H1 (cell line): ENCODE measurements around the gene PLAC1. TPM values are rescaled to one million over a fixed set of nuclear protein-coding genes. Genes with fewer than 3 reads are reported as not detected.

Experiments used
- CTCF ChIA-PET: fragments of 300-600 bp; sonication (Branson Sonifier 250); formaldehyde crosslinking; loops from one replicate; lab custom pipeline; 2021; ENCODE audit not compliant: partially characterized antibody; lab: Charles Lee
- POLR2A ChIA-PET: fragments of 300-600 bp; sonication (Branson Sonifier 250); formaldehyde crosslinking; loops from one replicate; lab custom pipeline; 2021; ENCODE audit warnings: inconsistent platforms; ENCODE audit not compliant: partially characterized antibody; lab: Charles Lee
- DNase-seq, 2 experiments: peaks; one replicate each; pipeline versions ENCODE4 v3.0.0 to v3.0.0-alpha.2; 2010 to 2022; ENCODE audit warnings: low spot score in 2 of 2, low read depth in 1 of 2, mixed read lengths in 1 of 2
- FAIRE-seq: peaks from 2 replicates; lab custom pipeline; 2011; peaks lifted over from hg19 to GRCh38; lab: Jason Lieb, UNC
- H2AFZ ChIP-seq: 2 replicates; pipeline ENCODE4 v1.8.1; 2012; ENCODE audit warnings: low read length, inconsistent platforms
- H2AK5ac ChIP-seq: 2 replicates; pipeline ENCODE4 v1.6.1; 2013; ENCODE audit warnings: low read depth, low read length
- H2BK120ac ChIP-seq: replicated peaks from 2 replicates; pipeline ENCODE3; 2013; ENCODE audit warnings: low read depth, low read length, inconsistent platforms
- H2BK12ac ChIP-seq: 2 replicates; pipeline ENCODE4 v1.6.1; 2013; ENCODE audit warnings: low read depth, low read length
- H2BK15ac ChIP-seq: 2 replicates; pipeline ENCODE4 v1.6.1; 2013; ENCODE audit warnings: low read length
- H2BK20ac ChIP-seq: 2 replicates; pipeline ENCODE4 v1.6.1; 2013; ENCODE audit warnings: low read length
- H2BK5ac ChIP-seq: 2 replicates; pipeline ENCODE4 v1.6.1; 2013; ENCODE audit warnings: low read depth, low read length
- H3K14ac ChIP-seq: 2 replicates; pipeline ENCODE4 v1.6.1; 2013; ENCODE audit warnings: inconsistent platforms; ENCODE audit not compliant: insufficient read length
- H3K18ac ChIP-seq: 2 replicates; pipeline ENCODE4 v1.6.1; 2013; ENCODE audit warnings: low read length; ENCODE audit errors: extremely low read depth
- H3K23ac ChIP-seq: 2 replicates; pipeline ENCODE4 v1.6.1; 2013; ENCODE audit warnings: inconsistent platforms; ENCODE audit not compliant: insufficient read length
- H3K23me2 ChIP-seq: 2 replicates; pipeline ENCODE4 v1.6.1; 2013; ENCODE audit warnings: low read depth, low read length
- H3K27ac ChIP-seq: 2 replicates; pipeline ENCODE4 v1.6.1; 2011; ENCODE audit warnings: low read depth, low read length, inconsistent platforms
- H3K27me3 ChIP-seq, 4 experiments: replicated peaks in 1 of 4; 1 replicate in 1 of 4; 2 replicates in 3 of 4; pipeline versions ENCODE4 v1.6.1 to v1.8.1; 2011 to 2013; ENCODE audit warnings: low read length in 3 of 4, mild to moderate bottlenecking in 3 of 4, inconsistent platforms in 2 of 4, mixed read lengths in 2 of 4, moderate library complexity in 1 of 4; ENCODE audit not compliant: control insufficient read depth in 3 of 4, insufficient read depth in 3 of 4; ENCODE audit errors: extremely low read depth in 1 of 4
- H3K36me3 ChIP-seq, 4 experiments: 2 replicates each; pipeline versions ENCODE4 v1.6.1 to v1.8.1; 2011 to 2013; ENCODE audit warnings: mild to moderate bottlenecking in 4 of 4, low read length in 3 of 4, moderate library complexity in 2 of 4, control low read depth in 1 of 4, inconsistent platforms in 1 of 4; ENCODE audit not compliant: insufficient read depth in 4 of 4, control insufficient read depth in 2 of 4
- H3K4ac ChIP-seq: replicated peaks from 2 replicates; pipeline ENCODE3; 2013; ENCODE audit warnings: low read length, low read depth, mixed read lengths, inconsistent platforms; ENCODE audit not compliant: insufficient read length
- H3K4me1 ChIP-seq, 4 experiments: replicated peaks in 1 of 4; 1 replicate in 1 of 4; 2 replicates in 3 of 4; pipeline versions ENCODE4 v1.6.1 to v1.8.1; 2011 to 2013; ENCODE audit warnings: low read length in 3 of 4, inconsistent platforms in 2 of 4, mixed read lengths in 1 of 4; ENCODE audit not compliant: insufficient read depth in 4 of 4, control insufficient read depth in 3 of 4
- H3K4me2 ChIP-seq, 2 experiments: 2 replicates each; pipeline versions ENCODE4 v1.6.1 to v1.8.1; 2011 to 2013; ENCODE audit warnings: low read depth in 2 of 2, low read length in 2 of 2, control low read depth in 1 of 2, inconsistent platforms in 1 of 2, mild to moderate bottlenecking in 1 of 2; ENCODE audit not compliant: insufficient read depth in 1 of 2
- H3K4me3 ChIP-seq, 4 experiments: fragments of 200-600, 300-600 bp in 1 of 4; sonication (generic), shearing (Covaris generic), sonication (Bioruptor Twin) in 1 of 4; 2 replicates each; pipeline versions ENCODE4 v1.5.1 to v1.8.1; 2011 to 2016; ENCODE audit warnings: low read length in 4 of 4, low read depth in 3 of 4, control low read depth in 2 of 4, inconsistent platforms in 2 of 4, mild to moderate bottlenecking in 2 of 4, mixed read lengths in 1 of 4, moderate library complexity in 1 of 4; ENCODE audit not compliant: insufficient read depth in 2 of 4; ENCODE audit errors: extremely low read depth in 1 of 4
- H3K56ac ChIP-seq: replicated peaks from 2 replicates; pipeline ENCODE3; 2013; ENCODE audit warnings: low read depth, mild to moderate bottlenecking, mixed read lengths, low read length, inconsistent platforms; ENCODE audit not compliant: insufficient read length
- H3K79me1 ChIP-seq: 2 replicates; pipeline ENCODE4 v1.6.1; 2013; ENCODE audit warnings: low read depth, low read length, control low read depth
- H3K79me2 ChIP-seq, 2 experiments: 2 replicates each; pipeline versions ENCODE4 v1.6.1 to v1.8.1; 2012 to 2013; ENCODE audit warnings: low read length in 2 of 2, mild to moderate bottlenecking in 2 of 2, inconsistent platforms in 1 of 2; ENCODE audit not compliant: insufficient read depth in 2 of 2, control insufficient read depth in 1 of 2
- H3K9ac ChIP-seq, 4 experiments: replicated peaks in 1 of 4; 1 replicate in 1 of 4; 2 replicates in 3 of 4; pipeline versions ENCODE4 v1.6.1 to v1.8.1; 2011 to 2013; ENCODE audit warnings: low read depth in 3 of 4, low read length in 3 of 4, control low read depth in 2 of 4, mild to moderate bottlenecking in 2 of 4, moderate library complexity in 2 of 4, inconsistent platforms in 1 of 4; ENCODE audit errors: extremely low read depth in 1 of 4
- H3K9me3 ChIP-seq, 2 experiments: 2 replicates each; pipeline versions ENCODE4 v1.6.1 to v1.8.1; 2012 to 2013; ENCODE audit warnings: mild to moderate bottlenecking in 2 of 2, moderate library complexity in 2 of 2, control low read depth in 1 of 2, inconsistent platforms in 1 of 2, low read depth in 1 of 2, low read length in 1 of 2, mixed read lengths in 1 of 2; ENCODE audit not compliant: insufficient read depth in 2 of 2
- H4K20me1 ChIP-seq, 2 experiments: replicated peaks in 1 of 2; 2 replicates each; pipeline versions ENCODE3 to v1.8.1; 2011 to 2013; ENCODE audit warnings: inconsistent platforms in 2 of 2, low read length in 2 of 2, mild to moderate bottlenecking in 1 of 2; ENCODE audit not compliant: insufficient read depth in 2 of 2, control insufficient read depth in 1 of 2
- H4K5ac ChIP-seq: 2 replicates; pipeline ENCODE4 v1.6.1; 2013; ENCODE audit warnings: low read length, low read depth, mixed read lengths, inconsistent platforms; ENCODE audit not compliant: insufficient read length
- H4K8ac ChIP-seq: 2 replicates; pipeline ENCODE4 v1.8.0; 2013; ENCODE audit warnings: mild to moderate bottlenecking, moderate library complexity, low read length, inconsistent platforms; ENCODE audit not compliant: insufficient read depth; ENCODE audit errors: extremely low read depth
- H4K91ac ChIP-seq: replicated peaks from 2 replicates; pipeline ENCODE3; 2013; ENCODE audit warnings: low read length, mixed read lengths, inconsistent platforms; ENCODE audit not compliant: insufficient read length
- CEBPB ChIP-seq: IDR thresholded peaks from 2 replicates; pipeline ENCODE4 v1.6.1; 2012; ENCODE audit warnings: low read depth, low read length
- POLR2AphosphoS5 ChIP-seq: IDR thresholded peaks from 2 replicates; pipeline ENCODE4 v1.6.1; 2011; ENCODE audit warnings: low read depth, low read length
- RNF2 ChIP-seq: fragments of 200-900, 300-1000 bp; sonication (generic); IDR thresholded peaks from 2 replicates; pipeline ENCODE4 v1.7.1; 2016; ENCODE audit warnings: borderline replicate concordance, low read depth, mild to moderate bottlenecking, antibody characterized with exemption, low read length; ENCODE audit not compliant: poor library complexity, severe bottlenecking; ENCODE audit errors: missing control alignments
- SAP30 ChIP-seq: fragments of 300-600 bp; sonication (generic); IDR thresholded peaks from 2 replicates; pipeline ENCODE4 v1.7.1; 2012; ENCODE audit warnings: low read length, moderate library complexity, mild to moderate bottlenecking, inconsistent platforms; ENCODE audit not compliant: insufficient read depth, insufficient replicate concordance
- SUZ12 ChIP-seq: fragments of 200-600 bp; sonication (generic); IDR thresholded peaks from 2 replicates; pipeline ENCODE4 v1.6.1; 2012; ENCODE audit warnings: mild to moderate bottlenecking, inconsistent platforms, low read length, moderate library complexity, mixed read lengths
- WGBS, 2 experiments: shearing (Covaris generic) in 1 of 2; methylation state at CpG; one replicate each; pipeline versions ENCODE4 v1.1.6 to v1.1.7; 2013 to 2015; ENCODE audit warnings: low lambda C conversion rate in 2 of 2, mixed read lengths in 2 of 2, inconsistent platforms in 1 of 2, low coverage in 1 of 2, missing lambda C conversion rate in 1 of 2; ENCODE audit not compliant: insufficient replicate concordance in 2 of 2, insufficient coverage in 1 of 2, insufficient read length in 1 of 2; ENCODE audit errors: extremely low coverage in 1 of 2, missing lambda C conversion rate in 1 of 2; 5-methylcytosine and 5-hydroxymethylcytosine counted together
- polyA plus RNA-seq, 7 experiments: library from polyadenylated mRNA; depleted of rRNA in 3 of 7; stranded (reverse) in 5 of 7; unstranded in 2 of 7; fragments of >200 nt in 5 of 7; fragments of 200-250 nt in 2 of 7; gene quantifications; 1 replicate in 5 of 7; 2 replicates in 1 of 7; 4 replicates in 1 of 7; pipeline versions ENCODE4 v1.2.1 to v1.2.3, GENCODE V29; 2011 to 2013; ENCODE audit warnings: missing spikeins in 2 of 7, mixed read lengths in 2 of 7
- total RNA-seq: library from RNA; stranded (reverse); fragmentation: NEBNext Ultra II Directional; extraction: Animal tissue kit (Norgen Biotek cat#: 25700); gene quantifications from 2 replicates; pipeline ENCODE4 v1.2.1, GENCODE V29; 2021

PLAC1 gene
- total and polyA plus RNA-seq, 2 of the 8 experiments (the other 6 are each of a cell fraction or from before 2014, with no cell fraction given): 1.8 TPM; not detected in 1

DNA sequence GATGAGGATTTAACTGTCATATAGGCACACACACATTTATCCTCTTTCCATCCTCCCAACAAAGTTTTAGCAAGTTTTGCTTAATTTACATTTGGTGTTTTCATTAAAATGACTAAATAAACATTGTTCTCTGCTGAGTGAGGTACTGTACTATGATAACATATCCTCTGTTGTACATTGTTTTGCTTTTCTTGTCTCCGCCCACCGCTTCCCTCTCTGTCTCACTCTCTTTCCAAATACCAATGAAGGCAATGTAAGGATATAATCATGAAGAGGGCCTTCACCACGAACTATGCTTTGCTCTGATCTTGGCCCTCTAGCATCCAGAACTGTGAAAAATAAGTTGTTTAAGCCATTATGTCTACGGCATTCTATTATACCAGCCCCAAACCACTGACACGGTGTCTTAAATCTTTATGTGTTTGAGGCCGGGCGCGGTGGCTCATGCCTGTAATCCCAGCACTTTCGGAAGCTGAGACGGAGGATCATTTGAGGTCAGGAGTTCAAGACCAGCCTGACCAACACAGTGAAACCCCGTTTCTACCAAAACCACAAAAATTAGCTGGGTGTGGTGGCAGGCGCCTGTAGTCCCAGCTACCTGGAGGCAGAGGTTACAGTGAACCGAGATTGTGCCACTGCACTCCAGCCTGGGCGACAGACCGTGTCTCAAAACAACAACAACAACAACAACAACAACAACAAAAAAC, 133.0 kb downstream of the PLAC1 start:
- Histone ChIP-seq H3K14ac (no peak overlapping the region), H2AK5ac (no peak overlapping the region), H3K4me2 (no peak overlapping the region), H3K23ac (no peak overlapping the region), H3K27ac (no peak overlapping the region), H4K8ac (no peak overlapping the region), H2BK20ac (no peak overlapping the region), H3K56ac (no peak overlapping the region), H3K36me3 (no peaks in the 10 kb centered on the region), H4K20me1 (no peaks in the 10 kb centered on the region), H2BK15ac (no peak overlapping the region), H2AFZ (no peak overlapping the region), H3K9me3 (no peaks in the 10 kb centered on the region), H4K91ac (no peak overlapping the region), H3K18ac (no peak overlapping the region), H3K9ac (no peak overlapping the region), H3K27me3 (no peaks in the 10 kb centered on the region), H3K79me1 (no peaks in the 10 kb centered on the region), H3K4me3 (no peak overlapping the region), H3K79me2 (no peaks in the 10 kb centered on the region), H2BK5ac (no peak overlapping the region), H3K4me1 (peaks cover 0 to 3% (median 0%) of the 10 kb centered on the region in 4 experiments; a peak in 1 of 7 replicates), H3K4ac (no peak overlapping the region), H4K5ac (no peak overlapping the region), H2BK120ac (no peak overlapping the region), H3K23me2 (no peaks in the 10 kb centered on the region), H2BK12ac (no peak overlapping the region)
- ChIA-PET CTCF (no interaction called here), POLR2A (no interaction called here)
- WGBS, 2 experiments: 95% methylated on average over 14 of the region's 15 CpGs; no CpG with 5 or more reads in 1 of the 2 experiments
- DNase-seq (no peak), FAIRE-seq (no peak)
- TF ChIP-seq POLR2AphosphoS5 (no peak), CEBPB (no peak), SAP30 (no peak), RNF2 (no peak), SUZ12 (no peak)
